Dermis lymphatic vessel endothelial cell (primary cell): ENCODE results near the gene JAZF1. TPM values are rescaled to one million over a fixed set of nuclear protein-coding genes. Genes with fewer than 3 reads are reported as not detected.

Experiments used
- total RNA-seq: library from RNA; depleted of rRNA; stranded (reverse); fragments of >200 nt; gene quantifications from 2 replicates; pipeline ENCODE4 v1.2.1, GENCODE V29; 2014

The JAZF1 gene
- total RNA-seq = 2.2 and 3.0 TPM in 2 replicates

GRCh38 chr7:28180364-28181147, at the start of gene JAZF1:
Gene JAZF1, minus strand, starts transcription at chr7:28180795.

Other genes with a start within 250 kb of the JAZF1 start
- 2.1 and 8.1 TPM in 2 replicates for gene CREB5, start 231.7 kb upstream of the JAZF1 start, total RNA-seq